ENCODE results near the gene MTMR2.

MTMR2 gene

GRCh38 chr11:95850137-95850536 is 73.8 kb downstream of the MTMR2 start:
- Histone ChIP-seq H3K9me3 (ENCODE audit: control insufficient read depth, low read length) (no peaks in the 10 kb centered on the region), H3K36me3 (ENCODE audit: control insufficient read depth, insufficient read depth, low read length) (peaks cover 38% of the 10 kb centered on the region), H3K4me3 (ENCODE audit: extremely low read depth, insufficient read depth, low read length, poor library complexity, severe bottlenecking) (no peak overlapping the region), H3K4me1 (ENCODE audit: control insufficient read depth, insufficient read depth, low read length, poor library complexity, severe bottlenecking) (no peaks in the 10 kb centered on the region), H3K27ac (ENCODE audit: low read depth, low read length, severe bottlenecking) (no peak overlapping the region)

GRCh38 chr11:95849087-95849825 is 74.7 kb downstream of the MTMR2 start:
- 77 to 85% methylated on average over 4 to 5 of the region's 6 CpGs for WGBS, 2 experiments (ENCODE audit: insufficient coverage in 2 of 2)

GRCh38 chr11:95845167-95845566 is 78.7 kb downstream of the MTMR2 start:
- peaks cover 54% of the 10 kb centered on the region for H3K36me3 ChIP-seq (ENCODE audit: control insufficient read depth, insufficient read depth, low read length)
- H3K4me1 ChIP-seq (ENCODE audit: control insufficient read depth, insufficient read depth, low read length, poor library complexity, severe bottlenecking): no peaks in the 10 kb centered on the region
- H3K4me3 ChIP-seq (ENCODE audit: extremely low read depth, insufficient read depth, low read length, poor library complexity, severe bottlenecking): no peak overlapping the region
- no peak overlapping the region for H3K27ac ChIP-seq (ENCODE audit: low read depth, low read length, severe bottlenecking)
- H3K9me3 ChIP-seq (ENCODE audit: control insufficient read depth, low read length): no peaks in the 10 kb centered on the region
- WGBS, 2 experiments (ENCODE audit: insufficient coverage in 2 of 2): no CpG with 5 or more reads among the region's 1 CpG

More at GRCh38 chr11:95849087-95849825, 74.7 kb downstream of the MTMR2 start:
- H3K27ac ChIP-seq (ENCODE audit: low read depth, low read length, severe bottlenecking): no peak overlapping the region
- peaks cover 43% of the 10 kb centered on the region for H3K36me3 ChIP-seq (ENCODE audit: control insufficient read depth, insufficient read depth, low read length)
- no peaks in the 10 kb centered on the region for H3K4me1 ChIP-seq (ENCODE audit: control insufficient read depth, insufficient read depth, low read length, poor library complexity, severe bottlenecking)
- no peak overlapping the region for H3K4me3 ChIP-seq (ENCODE audit: extremely low read depth, insufficient read depth, low read length, poor library complexity, severe bottlenecking)
- no peaks in the 10 kb centered on the region for H3K9me3 ChIP-seq (ENCODE audit: control insufficient read depth, low read length)

- no peak overlapping the region for H3K4me3 ChIP-seq (ENCODE audit: extremely low read depth, insufficient read depth, low read length, poor library complexity, severe bottlenecking)
- no peak overlapping the region for H3K27ac ChIP-seq (ENCODE audit: low read depth, low read length, severe bottlenecking)
- H3K36me3 ChIP-seq (ENCODE audit: control insufficient read depth, insufficient read depth, low read length): peaks cover 64% of the 10 kb centered on the region
- WGBS, 2 experiments (ENCODE audit: insufficient coverage in 2 of 2): no CpG with 5 or more reads among the region's 3 CpGs
- no peaks in the 10 kb centered on the region for H3K4me1 ChIP-seq (ENCODE audit: control insufficient read depth, insufficient read depth, low read length, poor library complexity, severe bottlenecking)
- no peaks in the 10 kb centered on the region for H3K9me3 ChIP-seq (ENCODE audit: control insufficient read depth, low read length)
These were observed 88.0 kb downstream of the MTMR2 start for GRCh38 chr11:95835768-95836488.

GRCh38 chr11:95835351-95835750 is 88.6 kb downstream of the MTMR2 start:
- WGBS, 2 experiments (ENCODE audit: insufficient coverage in 2 of 2): 100% methylated on average over 1 of the region's 3 CpGs; no CpG with 5 or more reads in 1 of the 2 experiments
- Histone ChIP-seq H3K9me3 (ENCODE audit: control insufficient read depth, low read length) (no peaks in the 10 kb centered on the region), H3K4me3 (ENCODE audit: extremely low read depth, insufficient read depth, low read length, poor library complexity, severe bottlenecking) (no peak overlapping the region), H3K4me1 (ENCODE audit: control insufficient read depth, insufficient read depth, low read length, poor library complexity, severe bottlenecking) (no peaks in the 10 kb centered on the region), H3K36me3 (ENCODE audit: control insufficient read depth, insufficient read depth, low read length) (peaks cover 68% of the 10 kb centered on the region), H3K27ac (ENCODE audit: low read depth, low read length, severe bottlenecking) (no peak overlapping the region)

- H3K4me3 ChIP-seq (ENCODE audit: extremely low read depth, insufficient read depth, low read length, poor library complexity, severe bottlenecking): no peak overlapping the region
- no peak overlapping the region for H3K27ac ChIP-seq (ENCODE audit: low read depth, low read length, severe bottlenecking)
- H3K36me3 ChIP-seq (ENCODE audit: control insufficient read depth, insufficient read depth, low read length): peaks cover 69% of the 10 kb centered on the region
- H3K9me3 ChIP-seq (ENCODE audit: control insufficient read depth, low read length): no peaks in the 10 kb centered on the region
- no peaks in the 10 kb centered on the region for H3K4me1 ChIP-seq (ENCODE audit: control insufficient read depth, insufficient read depth, low read length, poor library complexity, severe bottlenecking)
- no CpG with 5 or more reads among the region's 1 CpG for WGBS, 2 experiments (ENCODE audit: insufficient coverage in 2 of 2)
These were observed 90.5 kb downstream of the MTMR2 start for GRCh38 chr11:95833378-95833777.

- Histone ChIP-seq H3K9me3 (ENCODE audit: control insufficient read depth, low read length) (no peaks in the 10 kb centered on the region), H3K36me3 (ENCODE audit: control insufficient read depth, insufficient read depth, low read length) (peaks cover 64% of the 10 kb centered on the region)
These were observed 91.1 kb downstream of the MTMR2 start for GRCh38 chr11:95832763-95833162.

GRCh38 chr11:95831198-95831883 is 92.6 kb downstream of the MTMR2 start:
- WGBS, 2 experiments (ENCODE audit: insufficient coverage in 2 of 2): no CpG with 5 or more reads among the region's 2 CpGs
- peak overlapping the region; percentile 68 for H3K27ac ChIP-seq (ENCODE audit: low read depth, low read length, severe bottlenecking)
- no peaks in the 10 kb centered on the region for H3K4me1 ChIP-seq (ENCODE audit: control insufficient read depth, insufficient read depth, low read length, poor library complexity, severe bottlenecking)
- H3K36me3 ChIP-seq (ENCODE audit: control insufficient read depth, insufficient read depth, low read length): peaks cover 70% of the 10 kb centered on the region
- H3K4me3 ChIP-seq (ENCODE audit: extremely low read depth, insufficient read depth, low read length, poor library complexity, severe bottlenecking): no peak overlapping the region
- no peaks in the 10 kb centered on the region for H3K9me3 ChIP-seq (ENCODE audit: control insufficient read depth, low read length)

More at GRCh38 chr11:95832763-95833162, 91.1 kb downstream of the MTMR2 start:
- Histone ChIP-seq H3K4me1 (ENCODE audit: control insufficient read depth, insufficient read depth, low read length, poor library complexity, severe bottlenecking) (no peaks in the 10 kb centered on the region), H3K27ac (ENCODE audit: low read depth, low read length, severe bottlenecking) (no peak overlapping the region), H3K4me3 (ENCODE audit: extremely low read depth, insufficient read depth, low read length, poor library complexity, severe bottlenecking) (no peak overlapping the region)
- 100% methylated on average over 2 to 3 of the region's 3 CpGs for WGBS, 2 experiments (ENCODE audit: insufficient coverage in 2 of 2)

- Histone ChIP-seq H3K4me1 (ENCODE audit: control insufficient read depth, insufficient read depth, low read length, poor library complexity, severe bottlenecking) (no peaks in the 10 kb centered on the region), H3K27ac (ENCODE audit: low read depth, low read length, severe bottlenecking) (no peak overlapping the region), H3K4me3 (ENCODE audit: extremely low read depth, insufficient read depth, low read length, poor library complexity, severe bottlenecking) (no peak overlapping the region), H3K9me3 (ENCODE audit: control insufficient read depth, low read length) (no peaks in the 10 kb centered on the region), H3K36me3 (ENCODE audit: control insufficient read depth, insufficient read depth, low read length) (peaks cover 66% of the 10 kb centered on the region)
- WGBS, 2 experiments (ENCODE audit: insufficient coverage in 2 of 2): no CpG with 5 or more reads among the region's 1 CpG
These were observed 94.2 kb downstream of the MTMR2 start for GRCh38 chr11:95829580-95830259.

GRCh38 chr11:95827696-95828095 is 96.2 kb downstream of the MTMR2 start:
- 100% methylated on average over 1 of the region's 4 CpGs for WGBS, 2 experiments (ENCODE audit: insufficient coverage in 2 of 2)

More at GRCh38 chr11:95827696-95828095, 96.2 kb downstream of the MTMR2 start:
- H3K27ac ChIP-seq (ENCODE audit: low read depth, low read length, severe bottlenecking): no peak overlapping the region
- H3K4me1 ChIP-seq (ENCODE audit: control insufficient read depth, insufficient read depth, low read length, poor library complexity, severe bottlenecking): no peaks in the 10 kb centered on the region
- peaks cover 63% of the 10 kb centered on the region for H3K36me3 ChIP-seq (ENCODE audit: control insufficient read depth, insufficient read depth, low read length)
- no peak overlapping the region for H3K4me3 ChIP-seq (ENCODE audit: extremely low read depth, insufficient read depth, low read length, poor library complexity, severe bottlenecking)
- no peaks in the 10 kb centered on the region for H3K9me3 ChIP-seq (ENCODE audit: control insufficient read depth, low read length)

Measured in mesodermal cell (in vitro differentiated cells).